ENCODE measurements around the gene LENG1. TPM values are rescaled to one million over a fixed set of nuclear protein-coding genes. Genes with fewer than 3 reads are reported as not detected.

LENG1 gene
- total and polyA plus RNA-seq, 9 donors, result 5.2 to 14.0 (median 8.5) TPM

GRCh38 chr19:54136086-54136863 lies 23.2 kb downstream of the LENG1 start:
- Histone ChIP-seq H3K27me3 (no peaks in the 10 kb centered on the region), H3K4me3 (peak overlapping the region; percentile 34), H3K36me3 (no peaks in the 10 kb centered on the region), H3K9me3 (no peaks in the 10 kb centered on the region), H3K27ac (no peak overlapping the region), H3K4me1 (ENCODE audit: insufficient read depth) (peaks cover 4% of the 10 kb centered on the region)
- no peak for TF ChIP-seq EP300 (IDR thresholded peaks at IDR 0.05)
- no peak for DNase-seq
- intact Hi-C loops (cut with DNase I), result no loop called here
- WGBS, 3 donors, result 3 to 4% (median 4%) methylated on average over 30 of the region's 30 CpGs

GRCh38 chr19:54133957-54134590 lies 25.4 kb downstream of the LENG1 start:
- H3K36me3 ChIP-seq, result no peaks in the 10 kb centered on the region
- intact Hi-C loops (cut with DNase I), result no loop called here
- no peak for DNase-seq
- H3K9me3 ChIP-seq, result no peaks in the 10 kb centered on the region
- H3K4me3 ChIP-seq, result no peak overlapping the region
- H3K27ac ChIP-seq, result no peak overlapping the region
- no peaks in the 10 kb centered on the region for H3K27me3 ChIP-seq
- 50 to 61% (median 60%) methylated on average over 2 of the region's 2 CpGs for WGBS, 3 donors
- H3K4me1 ChIP-seq (ENCODE audit: insufficient read depth), result peaks cover 2% of the 10 kb centered on the region
- TF ChIP-seq POLR2A (IDR thresholded peaks at IDR 0.05) (no peak), CTCF (IDR thresholded peaks at IDR 0.05) (no peak), EP300 (IDR thresholded peaks at IDR 0.05) (no peak)

GRCh38 chr19:54133312-54133956 lies 26.1 kb downstream of the LENG1 start:
- no peak overlapping the region for H3K4me3 ChIP-seq
- H3K36me3 ChIP-seq, result no peaks in the 10 kb centered on the region
- intact Hi-C loops (cut with DNase I), result no loop called here
- H3K27me3 ChIP-seq, result no peaks in the 10 kb centered on the region
- H3K27ac ChIP-seq, result no peak overlapping the region
- no peak for DNase-seq
- no peaks in the 10 kb centered on the region for H3K9me3 ChIP-seq
- WGBS, 3 donors, result 50 to 58% (median 52%) methylated on average over 10 of the region's 10 CpGs
- H3K4me1 ChIP-seq (ENCODE audit: insufficient read depth), result no peaks in the 10 kb centered on the region
- TF ChIP-seq EP300 (IDR thresholded peaks at IDR 0.05) (no peak), CTCF (IDR thresholded peaks at IDR 0.05) (no peak), POLR2A (IDR thresholded peaks at IDR 0.05) (no peak)

- Histone ChIP-seq H3K9me3 (no peaks in the 10 kb centered on the region), H3K4me1 (ENCODE audit: insufficient read depth) (no peaks in the 10 kb centered on the region), H3K36me3 (no peaks in the 10 kb centered on the region), H3K4me3 (no peak overlapping the region), H3K27me3 (no peaks in the 10 kb centered on the region), H3K27ac (no peak overlapping the region)
- no peak for DNase-seq
- intact Hi-C loops (cut with DNase I), result no loop called here
- no peak for TF ChIP-seq EP300 (IDR thresholded peaks at IDR 0.05)
- TF ChIP-seq POLR2A (IDR thresholded peaks at IDR 0.05), result no peak
- TF ChIP-seq CTCF (IDR thresholded peaks at IDR 0.05), result no peak
- WGBS, 3 donors, result 93 to 95% (median 94%) methylated on average over 4 to 20 of the region's 20 CpGs
Observed at GRCh38 chr19:54129617-54129996, 29.9 kb downstream of the LENG1 start.
